ENCODE data around the gene TLE7. TPM values are rescaled to one million over a fixed set of nuclear protein-coding genes. Genes with fewer than 3 reads are reported as not detected.

The TLE7 gene
- total RNA-seq, 1 experiment from 2014 or later, result not detected

DNA sequence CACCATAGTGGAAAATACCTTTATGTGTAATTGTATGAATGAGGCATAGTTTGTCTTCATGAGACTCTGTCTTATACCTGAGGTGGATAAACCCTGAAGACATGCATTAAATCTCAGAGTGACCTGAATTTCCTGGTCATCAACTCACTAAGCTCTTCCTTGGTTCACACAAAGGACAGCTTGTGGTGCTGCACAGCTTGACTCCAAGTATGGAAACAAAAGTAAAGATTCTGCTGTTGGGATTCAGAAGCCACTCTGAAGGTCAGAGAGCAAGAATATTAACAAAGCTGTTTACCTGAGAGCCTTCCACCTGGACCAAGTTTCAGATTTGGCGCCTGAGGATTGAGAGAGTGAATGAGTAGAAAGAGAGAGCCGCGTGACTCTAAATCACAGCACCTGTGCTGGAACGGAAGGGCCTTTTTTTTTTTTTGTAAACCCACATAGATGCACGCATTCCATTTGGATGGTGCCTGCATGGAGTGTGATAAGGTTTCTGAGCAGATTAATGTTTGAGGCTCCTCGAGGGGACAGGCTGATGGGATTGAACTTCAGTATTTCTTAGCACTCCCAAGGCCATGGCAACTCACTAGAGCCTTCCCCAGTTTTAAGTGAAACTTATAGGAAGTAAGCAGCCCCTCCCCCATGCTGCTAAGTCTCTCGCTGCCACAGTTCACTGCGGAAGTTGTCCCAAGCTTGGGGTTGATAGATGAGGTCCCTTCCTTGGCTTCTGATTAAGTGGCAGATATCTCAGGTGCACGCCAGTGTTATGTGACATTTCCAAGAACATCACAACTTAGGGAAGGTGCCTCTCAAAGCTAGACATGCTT lies 54.6 kb downstream of the TLE7 start:
- no peaks in the 10 kb centered on the region for H3K36me3 ChIP-seq (replicated peaks; ENCODE audit: control insufficient read depth, insufficient read depth, low read length)
- no peak overlapping the region for H3K4me3 ChIP-seq (ENCODE audit: insufficient read depth, low read depth, low read length)
- DNase-seq, result peak; percentile 60
- no peaks in the 10 kb centered on the region; the same call in 1 of the 2 replicates for H3K27me3 ChIP-seq (ENCODE audit: control insufficient read depth, insufficient read depth, low read length)

DNA sequence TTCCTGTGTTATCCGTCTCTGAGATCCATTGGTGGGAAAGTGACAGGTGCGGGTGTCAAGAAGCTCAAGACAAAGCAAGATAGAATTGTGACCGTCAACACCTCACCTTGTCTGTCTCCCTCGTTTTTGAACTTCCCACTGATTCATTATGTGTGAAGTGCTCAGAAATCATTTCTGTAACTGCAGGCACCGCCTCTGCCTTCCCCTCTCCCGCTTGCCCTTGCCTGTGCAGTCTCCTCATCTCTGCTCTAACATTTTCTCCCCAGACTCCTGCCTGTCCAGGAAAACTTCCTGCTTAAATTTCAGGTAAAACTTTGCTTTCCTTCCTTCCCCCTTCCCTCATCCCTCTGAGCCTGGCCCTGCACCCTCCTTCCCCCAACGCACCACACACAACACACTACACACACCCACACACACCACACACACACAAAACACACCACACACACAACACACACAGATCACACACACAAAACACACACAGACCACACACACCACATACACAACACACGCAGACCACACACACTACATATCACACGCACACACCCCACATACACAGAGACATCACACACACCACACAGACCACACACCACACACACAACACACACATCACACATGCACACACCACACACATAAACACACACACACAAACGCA lies 57.7 kb downstream of the TLE7 start:
- H3K36me3 ChIP-seq (replicated peaks; ENCODE audit: control insufficient read depth, insufficient read depth, low read length), result no peaks in the 10 kb centered on the region
- H3K4me3 ChIP-seq (ENCODE audit: insufficient read depth, low read depth, low read length), result no peak overlapping the region
- no peaks in the 10 kb centered on the region; the same call in 1 of the 2 replicates for H3K27me3 ChIP-seq (ENCODE audit: control insufficient read depth, insufficient read depth, low read length)
- DNase-seq, result no peak

DNA sequence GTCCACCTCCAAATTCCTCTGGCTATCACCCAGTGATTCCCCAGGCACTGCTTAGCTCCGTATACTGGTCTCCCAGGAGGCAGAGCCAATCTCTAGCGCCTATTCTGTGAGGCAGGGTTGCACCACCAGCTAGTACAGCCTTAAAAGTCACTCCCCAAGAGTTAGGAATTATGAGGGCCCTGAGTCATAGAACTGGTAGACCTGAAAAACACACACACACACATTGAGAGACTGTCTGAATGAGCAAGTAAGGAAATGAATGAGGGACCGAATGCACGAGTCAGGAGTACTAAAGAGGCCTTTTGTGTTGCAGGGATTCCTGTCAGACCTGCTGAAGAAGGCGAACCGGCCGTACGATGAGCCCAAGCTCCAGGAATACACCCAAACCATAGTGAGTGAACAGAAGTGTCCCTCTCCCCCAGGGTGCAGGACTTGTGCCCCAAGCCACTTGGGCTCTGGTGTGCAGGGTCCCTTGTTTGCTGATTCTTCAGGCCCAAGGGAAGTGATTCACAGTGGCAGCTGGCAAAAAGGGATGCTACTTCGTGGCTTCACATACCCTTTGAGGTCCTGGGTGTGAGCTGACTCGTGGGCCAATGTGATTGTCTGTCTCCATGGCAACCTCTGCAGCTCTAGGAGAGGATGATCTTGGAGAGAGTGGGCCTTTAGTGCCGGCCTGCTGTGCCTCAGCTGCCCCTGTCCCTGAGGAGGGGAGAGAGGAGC lies 58.6 kb downstream of the TLE7 start:
- Histone ChIP-seq H3K36me3 (replicated peaks; ENCODE audit: control insufficient read depth, insufficient read depth, low read length) (no peaks in the 10 kb centered on the region), H3K4me3 (ENCODE audit: insufficient read depth, low read depth, low read length) (no peak overlapping the region), H3K27me3 (ENCODE audit: control insufficient read depth, insufficient read depth, low read length) (no peaks in the 10 kb centered on the region; the same call in 1 of the 2 replicates)
- no peak for DNase-seq

DNA sequence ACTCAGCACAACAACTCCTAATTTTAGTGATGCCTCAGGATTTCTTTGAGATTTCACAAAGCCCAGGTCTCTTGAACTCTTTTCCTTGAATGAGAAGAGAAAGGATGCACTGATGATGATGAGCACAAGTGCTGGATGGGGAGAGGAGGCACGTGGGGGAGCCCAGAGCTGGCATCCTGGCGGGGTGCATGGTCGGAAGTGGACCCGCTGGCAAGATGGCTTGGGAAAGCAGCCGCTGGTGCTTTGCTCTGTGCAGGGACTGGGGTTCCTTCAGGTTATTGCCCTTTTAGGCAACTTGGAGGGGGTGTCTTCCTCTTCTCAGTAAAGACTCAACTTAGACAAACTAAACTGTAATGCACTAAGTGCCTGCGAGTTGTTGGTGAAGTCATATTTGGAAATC lies 61.0 kb downstream of the TLE7 start:
- Histone ChIP-seq H3K36me3 (replicated peaks; ENCODE audit: control insufficient read depth, insufficient read depth, low read length) (no peaks in the 10 kb centered on the region), H3K4me3 (ENCODE audit: insufficient read depth, low read depth, low read length) (no peak overlapping the region), H3K27me3 (ENCODE audit: control insufficient read depth, insufficient read depth, low read length) (no peaks in the 10 kb centered on the region; the same call in 1 of the 2 replicates)
- no peak for DNase-seq

Other genes with a start within 250 kb of the TLE7 start
- 0.63 and 0.69 TPM in 2 replicates for gene HYDIN, start 211.3 kb downstream of the TLE7 start, total RNA-seq (2014; rRNA removed; shearing (Covaris generic))
- 19.8 and 25.0 TPM in 2 replicates for gene CMTR2, start 152.7 kb downstream of the TLE7 start, total RNA-seq (2014; rRNA removed; shearing (Covaris generic))
- gene CALB2, start 83.3 kb downstream of the TLE7 start, total RNA-seq (2014; rRNA removed; shearing (Covaris generic)), result 0.30 and 1.0 TPM in 2 replicates
- 9.8 and 11.5 TPM in 2 replicates for gene ZNF23, start 20.2 kb upstream of the TLE7 start, total RNA-seq (2014; rRNA removed; shearing (Covaris generic))
- gene ZNF19, start 47.3 kb upstream of the TLE7 start, total RNA-seq (2014; rRNA removed; shearing (Covaris generic)), result 1.7 and 2.6 TPM in 2 replicates
- 6.7 and 7.6 TPM in 2 replicates for gene CHST4, start 84.4 kb upstream of the TLE7 start, total RNA-seq (2014; rRNA removed; shearing (Covaris generic))
- gene TAT, start 135.0 kb upstream of the TLE7 start, total RNA-seq (2014; rRNA removed; shearing (Covaris generic)), result not detected in 2 replicates
- 3.4 and 3.8 TPM in 2 replicates for gene MARVELD3, start 184.1 kb upstream of the TLE7 start, total RNA-seq (2014; rRNA removed; shearing (Covaris generic))